Body of pancreas (tissue), 4 donors: ENCODE data around the gene IMP4.

Experiments used
- CTCF ChIP-seq, 7 experiments: fragments of 450-650 bp in 4 of 7; fragments of 200-600 bp in 3 of 7; sonication (generic) in 3 of 7; IDR thresholded peaks; one replicate each; pipeline ENCODE4 v1.5.1; 2016 to 2019; ENCODE audit warnings: antibody characterized with exemption in 7 of 7
- POLR2A ChIP-seq, 3 donors: fragments of 450-650 bp; IDR thresholded peaks; one replicate each; pipeline ENCODE4 v1.6.1; 2016; ENCODE audit warnings: antibody characterized with exemption in 3 of 3, mild to moderate bottlenecking in 2 of 3

- TF ChIP-seq CTCF (IDR thresholded peaks at IDR 0.05) (no peak), POLR2A (IDR thresholded peaks at IDR 0.05) (no peak)
Measured at GRCh38 chr2:130328710-130329109, 14.0 kb upstream of the IMP4 start.
